Astrocyte (in vitro differentiated cells and primary cell): ENCODE data around the gene SLC24A4. TPM values are rescaled to one million over a fixed set of nuclear protein-coding genes. Genes with fewer than 3 reads are reported as not detected.

ENCODE experiments used
- DNase-seq: peaks from one replicate; pipeline ENCODE4 v3.0.0-alpha.2; 2010; ENCODE audit warnings: low read depth
- FAIRE-seq: peaks from 2 replicates; lab custom pipeline; 2011; peaks lifted over from hg19 to GRCh38; lab: Jason Lieb, UNC
- H2AFZ ChIP-seq: 2 replicates; pipeline ENCODE4 v1.6.0; 2012; ENCODE audit warnings: low read depth, low read length, inconsistent platforms
- H3K27ac ChIP-seq: 2 replicates; pipeline ENCODE4 v1.5.1; 2011; ENCODE audit warnings: low read depth, low read length, inconsistent platforms
- H3K27me3 ChIP-seq: 2 replicates; pipeline ENCODE4 v1.6.0; 2011; ENCODE audit warnings: low read length, inconsistent platforms; ENCODE audit not compliant: insufficient read depth
- H3K36me3 ChIP-seq: 2 replicates; pipeline ENCODE4 v1.5.1; 2011; ENCODE audit warnings: low read length, inconsistent platforms; ENCODE audit not compliant: insufficient read depth
- H3K4me1 ChIP-seq: 2 replicates; pipeline ENCODE4 v1.5.1; 2011; ENCODE audit warnings: low read length, inconsistent platforms; ENCODE audit not compliant: insufficient read depth
- H3K4me2 ChIP-seq: 2 replicates; pipeline ENCODE4 v1.6.0; 2012; ENCODE audit warnings: low read length, inconsistent platforms
- H3K4me3 ChIP-seq: 2 replicates; pipeline ENCODE4 v1.5.1; 2011; ENCODE audit warnings: low read depth, mild to moderate bottlenecking, low read length, inconsistent platforms; ENCODE audit not compliant: insufficient read depth
- H3K79me2 ChIP-seq: 2 replicates; pipeline ENCODE4 v1.6.0; 2012; ENCODE audit warnings: mild to moderate bottlenecking, low read length, inconsistent platforms; ENCODE audit not compliant: insufficient read depth
- H3K9ac ChIP-seq: 2 replicates; pipeline ENCODE4 v1.6.0; 2012; ENCODE audit warnings: mild to moderate bottlenecking, low read length, inconsistent platforms
- H3K9me3 ChIP-seq: 2 replicates; pipeline ENCODE4 v1.5.1; 2012; ENCODE audit warnings: low read depth, mild to moderate bottlenecking, low read length, inconsistent platforms; ENCODE audit not compliant: insufficient read depth
- H4K20me1 ChIP-seq: 2 replicates; pipeline ENCODE4 v1.6.0; 2012; ENCODE audit warnings: low read length, inconsistent platforms; ENCODE audit not compliant: insufficient read depth
- H3K27ac Mint-ChIP-seq: one replicate; pipeline ENCODE4 v1.8.0; 2021; ENCODE audit warnings: mild to moderate bottlenecking, mixed read lengths; ENCODE audit not compliant: unreplicated experiment
- H3K27me3 Mint-ChIP-seq: one replicate; pipeline ENCODE4 v1.8.0; 2021; ENCODE audit warnings: low read depth, mixed read lengths; ENCODE audit not compliant: unreplicated experiment
- H3K36me3 Mint-ChIP-seq: one replicate; pipeline ENCODE4 v1.8.0; 2021; ENCODE audit warnings: low read depth, mixed read lengths; ENCODE audit not compliant: unreplicated experiment
- H3K4me1 Mint-ChIP-seq: one replicate; pipeline ENCODE4 v1.8.0; 2021; ENCODE audit warnings: low read depth, mixed read lengths; ENCODE audit not compliant: unreplicated experiment
- H3K4me3 Mint-ChIP-seq: one replicate; pipeline ENCODE4 v1.8.0; 2021; ENCODE audit warnings: mild to moderate bottlenecking, moderate library complexity, mixed read lengths; ENCODE audit not compliant: unreplicated experiment
- H3K9me3 Mint-ChIP-seq: one replicate; pipeline ENCODE4 v1.8.0; 2021; ENCODE audit warnings: mild to moderate bottlenecking, mixed read lengths; ENCODE audit not compliant: unreplicated experiment
- CTCF ChIP-seq: IDR thresholded peaks from 2 replicates; pipeline ENCODE4 v1.5.1; 2011; ENCODE audit warnings: low read depth, mild to moderate bottlenecking, inconsistent platforms, low read length, moderate library complexity; ENCODE audit not compliant: insufficient read depth
- EZH2 ChIP-seq: IDR thresholded peaks from 2 replicates; pipeline ENCODE4 v1.6.1; 2012; ENCODE audit warnings: mild to moderate bottlenecking, low read length, inconsistent platforms; ENCODE audit not compliant: insufficient read depth
- total RNA-seq: library from RNA; stranded (reverse); gene quantifications from 2 replicates; pipeline ENCODE4 v1.2.1, GENCODE V29; 2021

SLC24A4 gene
- total RNA-seq, 1 donor from 2014 or later = not detected

GRCh38 chr14:92314182-92314581, 8.8 kb upstream of the SLC24A4 start:
- Mint-ChIP-seq H3K27me3 (peaks cover 60% of the 10 kb centered on the region), H3K27ac (no peak overlapping the region), H3K4me3 (no peak overlapping the region), H3K36me3 (no peaks in the 10 kb centered on the region), H3K4me1 (peaks cover 6% of the 10 kb centered on the region), H3K9me3 (peaks cover 7% of the 10 kb centered on the region)
- Histone ChIP-seq H3K4me1 (no peaks in the 10 kb centered on the region), H4K20me1 (no peaks in the 10 kb centered on the region), H3K4me3 (no peak overlapping the region), H3K27ac (no peak overlapping the region), H3K9ac (no peak overlapping the region), H3K79me2 (no peaks in the 10 kb centered on the region), H3K4me2 (no peak overlapping the region), H3K27me3 (no peaks in the 10 kb centered on the region), H3K9me3 (no peaks in the 10 kb centered on the region), H2AFZ (no peak overlapping the region), H3K36me3 (no peaks in the 10 kb centered on the region)
- no peak for FAIRE-seq
- DNase-seq = no peak
- TF ChIP-seq CTCF (no peak), EZH2 (no peak)

- Histone ChIP-seq H3K79me2 (no peaks in the 10 kb centered on the region), H3K27ac (no peak overlapping the region), H3K4me1 (no peaks in the 10 kb centered on the region), H2AFZ (no peak overlapping the region), H3K4me3 (no peak overlapping the region), H3K27me3 (no peaks in the 10 kb centered on the region), H3K4me2 (no peak overlapping the region), H3K9me3 (no peaks in the 10 kb centered on the region), H3K9ac (no peak overlapping the region), H4K20me1 (no peaks in the 10 kb centered on the region), H3K36me3 (no peaks in the 10 kb centered on the region)
- H3K4me3 Mint-ChIP-seq = no peak overlapping the region
- H3K4me1 Mint-ChIP-seq = peaks cover 6% of the 10 kb centered on the region
- FAIRE-seq = no peak
- H3K9me3 Mint-ChIP-seq = peaks cover 7% of the 10 kb centered on the region
- DNase-seq = no peak
- H3K27me3 Mint-ChIP-seq = peaks cover 65% of the 10 kb centered on the region
- no peaks in the 10 kb centered on the region for H3K36me3 Mint-ChIP-seq
- TF ChIP-seq EZH2 = no peak
- no peak overlapping the region for H3K27ac Mint-ChIP-seq
Measured at GRCh38 chr14:92315050-92315805, 7.7 kb upstream of the SLC24A4 start.

- DNase-seq = no peak
- Histone ChIP-seq H3K27ac (no peak overlapping the region), H3K36me3 (no peaks in the 10 kb centered on the region), H4K20me1 (no peaks in the 10 kb centered on the region), H3K4me1 (no peaks in the 10 kb centered on the region), H3K27me3 (peaks cover 2% of the 10 kb centered on the region), H3K4me3 (no peak overlapping the region), H3K9ac (no peak overlapping the region), H3K79me2 (no peaks in the 10 kb centered on the region), H3K9me3 (no peaks in the 10 kb centered on the region), H2AFZ (no peak overlapping the region), H3K4me2 (no peak overlapping the region)
- H3K36me3 Mint-ChIP-seq = no peaks in the 10 kb centered on the region
- H3K4me3 Mint-ChIP-seq = no peak overlapping the region
- no peak overlapping the region for H3K27ac Mint-ChIP-seq
- TF ChIP-seq EZH2 (no peak), CTCF (no peak)
- peaks cover 6% of the 10 kb centered on the region for H3K4me1 Mint-ChIP-seq
- H3K27me3 Mint-ChIP-seq = peaks cover 73% of the 10 kb centered on the region
- FAIRE-seq = no peak
- peaks cover 7% of the 10 kb centered on the region for H3K9me3 Mint-ChIP-seq
Measured at GRCh38 chr14:92316176-92316575, 6.8 kb upstream of the SLC24A4 start.
